GM12801 (cell line): ENCODE measurements around the gene CEP290.

Experiments
- CTCF ChIP-seq: IDR thresholded peaks from one replicate; pipeline ENCODE4 v1.5.1; 2011; ENCODE audit warnings: control low read depth; ENCODE audit not compliant: insufficient read length; ENCODE audit errors: extremely low read depth

Gene CEP290, protein sequence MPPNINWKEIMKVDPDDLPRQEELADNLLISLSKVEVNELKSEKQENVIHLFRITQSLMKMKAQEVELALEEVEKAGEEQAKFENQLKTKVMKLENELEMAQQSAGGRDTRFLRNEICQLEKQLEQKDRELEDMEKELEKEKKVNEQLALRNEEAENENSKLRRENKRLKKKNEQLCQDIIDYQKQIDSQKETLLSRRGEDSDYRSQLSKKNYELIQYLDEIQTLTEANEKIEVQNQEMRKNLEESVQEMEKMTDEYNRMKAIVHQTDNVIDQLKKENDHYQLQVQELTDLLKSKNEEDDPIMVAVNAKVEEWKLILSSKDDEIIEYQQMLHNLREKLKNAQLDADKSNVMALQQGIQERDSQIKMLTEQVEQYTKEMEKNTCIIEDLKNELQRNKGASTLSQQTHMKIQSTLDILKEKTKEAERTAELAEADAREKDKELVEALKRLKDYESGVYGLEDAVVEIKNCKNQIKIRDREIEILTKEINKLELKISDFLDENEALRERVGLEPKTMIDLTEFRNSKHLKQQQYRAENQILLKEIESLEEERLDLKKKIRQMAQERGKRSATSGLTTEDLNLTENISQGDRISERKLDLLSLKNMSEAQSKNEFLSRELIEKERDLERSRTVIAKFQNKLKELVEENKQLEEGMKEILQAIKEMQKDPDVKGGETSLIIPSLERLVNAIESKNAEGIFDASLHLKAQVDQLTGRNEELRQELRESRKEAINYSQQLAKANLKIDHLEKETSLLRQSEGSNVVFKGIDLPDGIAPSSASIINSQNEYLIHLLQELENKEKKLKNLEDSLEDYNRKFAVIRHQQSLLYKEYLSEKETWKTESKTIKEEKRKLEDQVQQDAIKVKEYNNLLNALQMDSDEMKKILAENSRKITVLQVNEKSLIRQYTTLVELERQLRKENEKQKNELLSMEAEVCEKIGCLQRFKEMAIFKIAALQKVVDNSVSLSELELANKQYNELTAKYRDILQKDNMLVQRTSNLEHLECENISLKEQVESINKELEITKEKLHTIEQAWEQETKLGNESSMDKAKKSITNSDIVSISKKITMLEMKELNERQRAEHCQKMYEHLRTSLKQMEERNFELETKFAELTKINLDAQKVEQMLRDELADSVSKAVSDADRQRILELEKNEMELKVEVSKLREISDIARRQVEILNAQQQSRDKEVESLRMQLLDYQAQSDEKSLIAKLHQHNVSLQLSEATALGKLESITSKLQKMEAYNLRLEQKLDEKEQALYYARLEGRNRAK (N-terminal part only)

GRCh38 chr12:88141774-88142609 lies at the start of gene CEP290, which contains the start of gene TMTC3:
CEP290 (minus strand) TSS chr12:88142088; CDS start chr12:88141307, 781 bp downstream.
TMTC3 (plus strand) TSS chr12:88142307; CDS start chr12:88148316, 6,009 bp downstream.
- no peak for TF ChIP-seq CTCF

GRCh38 chr12:88188180-88188579 lies 46.3 kb upstream of the CEP290 start:
- no peak for TF ChIP-seq CTCF

DNA sequence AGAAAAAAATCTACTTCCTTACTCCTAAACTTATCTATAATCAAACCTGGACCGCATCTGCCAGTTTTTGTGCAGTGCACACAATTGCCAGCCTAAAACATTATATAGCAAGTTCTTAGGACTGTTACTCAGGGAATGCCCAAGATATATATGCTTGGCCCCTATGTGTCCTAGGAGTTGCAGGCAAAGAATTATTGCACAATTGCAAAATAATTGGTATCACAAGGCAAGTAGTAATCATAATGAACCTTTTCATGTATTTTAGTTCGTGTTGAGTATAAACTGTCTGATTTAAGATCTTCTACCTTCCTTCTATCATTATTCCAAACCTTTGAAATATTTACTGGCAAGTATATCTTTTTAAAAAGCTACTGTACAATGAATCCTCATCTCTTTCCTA lies 45.7 kb upstream of the CEP290 start:
- no peak for TF ChIP-seq CTCF

GRCh38 chr12:88185988-88186387 lies 44.1 kb upstream of the CEP290 start:
- no peak for TF ChIP-seq CTCF

DNA sequence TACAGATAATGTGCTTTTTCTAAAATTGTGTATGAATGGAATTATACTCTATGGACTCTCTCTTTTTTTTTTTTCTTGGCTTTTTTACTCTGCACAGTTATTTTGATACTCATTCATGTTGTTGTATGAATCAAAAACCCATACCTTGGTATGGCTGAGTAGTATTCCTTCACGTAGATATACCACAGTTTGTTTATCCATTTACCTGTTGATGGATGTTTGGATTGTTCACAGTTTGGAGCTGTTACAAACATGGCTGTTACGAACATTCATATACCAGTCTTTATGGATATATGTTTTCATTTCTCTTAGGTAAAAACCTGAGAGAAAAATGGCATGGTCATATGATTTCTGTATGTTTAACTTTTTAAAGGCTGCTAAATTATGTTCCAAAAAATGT lies 43.4 kb upstream of the CEP290 start:
- TF ChIP-seq CTCF: no peak

DNA sequence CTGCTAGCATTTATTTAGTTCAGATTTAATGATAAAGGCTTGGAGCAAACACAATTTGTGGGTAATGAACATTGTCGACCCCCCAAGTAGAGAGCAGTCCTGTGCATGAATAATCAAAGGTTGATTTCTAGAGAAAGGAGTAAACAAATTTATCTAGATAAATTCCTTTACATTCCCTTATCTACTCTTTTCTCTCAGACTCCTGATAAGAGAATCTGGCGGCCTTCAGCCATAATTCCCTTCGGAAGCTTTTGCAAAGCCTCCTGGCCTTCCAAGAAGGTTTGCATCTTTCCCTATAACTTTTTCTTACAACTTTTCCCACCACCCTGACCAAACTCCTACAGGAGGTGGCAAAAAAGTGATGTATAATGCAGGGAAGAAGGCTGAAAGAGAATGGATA lies 42.3 kb upstream of the CEP290 start:
- no peak for TF ChIP-seq CTCF
